ENCODE measurements around the gene ARHGAP32. TPM values are rescaled to one million over a fixed set of nuclear protein-coding genes. Genes with fewer than 3 reads are reported as not detected.

The ARHGAP32 gene
- total RNA-seq, 2 experiments from 2014 or later, result 8.7 to 10.0 TPM

GRCh38 chr11:128962896-128963295 lies 229.2 kb downstream of the ARHGAP32 start:
- no peaks in the 10 kb centered on the region for H3K4me1 ChIP-seq (ENCODE audit: insufficient read depth, low read length)
- no peak overlapping the region for H3K4me3 ChIP-seq (ENCODE audit: low read length)
- peaks cover 15% of the 10 kb centered on the region for H3K4me1 Mint-ChIP-seq (ENCODE audit: low read depth)
- no peak for TF ChIP-seq CTCF (IDR thresholded peaks at IDR 0.05)
- H3K27ac ChIP-seq (ENCODE audit: low read depth in 1 of 2, low read length in 2 of 2), result no peak overlapping the region
- no peaks in the 10 kb centered on the region for H3K36me3 ChIP-seq (ENCODE audit: insufficient read depth, low read length)
- ATAC-seq (ENCODE audit: poor library complexity) (no peak), DNase-seq (no peak)
- peaks cover 0 to under 1% of the 10 kb centered on the region in 2 experiments for H3K27me3 ChIP-seq (ENCODE audit: control insufficient read depth in 1 of 2, insufficient read depth in 2 of 2, low read length in 2 of 2)
- H3K9me3 Mint-ChIP-seq, result no peaks in the 10 kb centered on the region
- CTCF ChIA-PET, result no interaction called here
- H3K9me3 ChIP-seq (ENCODE audit: control insufficient read depth in 1 of 2, insufficient read depth in 1 of 2, low read length in 2 of 2), result no peaks in the 10 kb centered on the region
- no peaks in the 10 kb centered on the region for H3K27me3 Mint-ChIP-seq
- POLR2A ChIA-PET, result no interaction called here
- no peak overlapping the region for H3K4me3 Mint-ChIP-seq
- H3K27ac Mint-ChIP-seq, result no peak overlapping the region
- peaks cover under 1% of the 10 kb centered on the region for H3K36me3 Mint-ChIP-seq (ENCODE audit: low read depth)
- intact Hi-C loops (cut with DNase I, micrococcal nuclease), result no loop called here

- Mint-ChIP-seq H3K27ac (no peak overlapping the region), H3K9me3 (no peaks in the 10 kb centered on the region), H3K36me3 (ENCODE audit: low read depth) (no peaks in the 10 kb centered on the region), H3K27me3 (peaks cover 1% of the 10 kb centered on the region), H3K4me1 (ENCODE audit: low read depth) (peaks cover 15% of the 10 kb centered on the region), H3K4me3 (no peak overlapping the region)
- intact Hi-C loops (cut with DNase I, micrococcal nuclease), result no loop called here
- no peak for TF ChIP-seq CTCF (IDR thresholded peaks at IDR 0.05)
- POLR2A ChIA-PET, result no interaction called here
- no peak for DNase-seq
- ATAC-seq (ENCODE audit: poor library complexity), result no peak
- no peaks in the 10 kb centered on the region for H3K9me3 ChIP-seq (ENCODE audit: control insufficient read depth in 1 of 2, insufficient read depth in 1 of 2, low read length in 2 of 2)
- H3K36me3 ChIP-seq (ENCODE audit: insufficient read depth, low read length), result no peaks in the 10 kb centered on the region
- H3K4me3 ChIP-seq (ENCODE audit: low read length), result no peak overlapping the region
- CTCF ChIA-PET, result no interaction called here
- H3K27me3 ChIP-seq (ENCODE audit: control insufficient read depth in 1 of 2, insufficient read depth in 2 of 2, low read length in 2 of 2), result peaks cover 0 to 7% of the 10 kb centered on the region in 2 experiments
- H3K27ac ChIP-seq (ENCODE audit: low read depth in 1 of 2, low read length in 2 of 2), result no peak overlapping the region
- H3K4me1 ChIP-seq (ENCODE audit: insufficient read depth, low read length), result no peaks in the 10 kb centered on the region
Measured at GRCh38 chr11:128961645-128962044, 230.5 kb downstream of the ARHGAP32 start.

GRCh38 chr11:128957202-128957482 lies 235.0 kb downstream of the ARHGAP32 start:
- Histone ChIP-seq H3K27me3 (ENCODE audit: control insufficient read depth in 1 of 2, insufficient read depth in 2 of 2, low read length in 2 of 2) (peaks cover 0 to 7% of the 10 kb centered on the region in 2 experiments), H3K9me3 (ENCODE audit: control insufficient read depth in 1 of 2, insufficient read depth in 1 of 2, low read length in 2 of 2) (no peaks in the 10 kb centered on the region), H3K4me1 (ENCODE audit: insufficient read depth, low read length) (peaks cover 2% of the 10 kb centered on the region), H3K36me3 (ENCODE audit: insufficient read depth, low read length) (no peaks in the 10 kb centered on the region), H3K27ac (ENCODE audit: low read depth in 1 of 2, low read length in 2 of 2) (no peak overlapping the region), H3K4me3 (ENCODE audit: low read length) (no peak overlapping the region)
- no peak for TF ChIP-seq CTCF (IDR thresholded peaks at IDR 0.05)
- Mint-ChIP-seq H3K9me3 (no peaks in the 10 kb centered on the region), H3K27me3 (peaks cover 5% of the 10 kb centered on the region), H3K4me3 (no peak overlapping the region), H3K4me1 (ENCODE audit: low read depth) (peaks cover 4% of the 10 kb centered on the region), H3K36me3 (ENCODE audit: low read depth) (no peaks in the 10 kb centered on the region), H3K27ac (no peak overlapping the region)
- ATAC-seq (ENCODE audit: poor library complexity) (no peak), DNase-seq (no peak)
- ChIA-PET POLR2A (interaction anchor here (1.4 kb wide), 1 partner anchor 72 kb away, joined by 4 read pairs; no protein-coding TSS in a partner anchor), CTCF (interaction anchor here (1.2 to 1.6 kb wide), 5 partner anchors 9 to 73 kb away, joined by 3 to 8 read pairs (median 5); no protein-coding TSS in a partner anchor)
- intact Hi-C loops (cut with DNase I, micrococcal nuclease), result loop anchor here (2.0 to 10.0 kb wide), 5 partner anchors 785 to 1112 kb away; no protein-coding TSS in a partner anchor
